Anterior cingulate cortex (tissue), 58 donors: Measurements from ENCODE around the gene CREB5.
A peak's percentile ranks its signal among the peaks of the same experiment; 100 is the strongest.

Experiments used
- DNase-seq, 58 donors: peaks; one replicate each; lab custom pipeline; 2025; lab: John Stamatoyannopoulos, UW

Gene CREB5

DNA sequence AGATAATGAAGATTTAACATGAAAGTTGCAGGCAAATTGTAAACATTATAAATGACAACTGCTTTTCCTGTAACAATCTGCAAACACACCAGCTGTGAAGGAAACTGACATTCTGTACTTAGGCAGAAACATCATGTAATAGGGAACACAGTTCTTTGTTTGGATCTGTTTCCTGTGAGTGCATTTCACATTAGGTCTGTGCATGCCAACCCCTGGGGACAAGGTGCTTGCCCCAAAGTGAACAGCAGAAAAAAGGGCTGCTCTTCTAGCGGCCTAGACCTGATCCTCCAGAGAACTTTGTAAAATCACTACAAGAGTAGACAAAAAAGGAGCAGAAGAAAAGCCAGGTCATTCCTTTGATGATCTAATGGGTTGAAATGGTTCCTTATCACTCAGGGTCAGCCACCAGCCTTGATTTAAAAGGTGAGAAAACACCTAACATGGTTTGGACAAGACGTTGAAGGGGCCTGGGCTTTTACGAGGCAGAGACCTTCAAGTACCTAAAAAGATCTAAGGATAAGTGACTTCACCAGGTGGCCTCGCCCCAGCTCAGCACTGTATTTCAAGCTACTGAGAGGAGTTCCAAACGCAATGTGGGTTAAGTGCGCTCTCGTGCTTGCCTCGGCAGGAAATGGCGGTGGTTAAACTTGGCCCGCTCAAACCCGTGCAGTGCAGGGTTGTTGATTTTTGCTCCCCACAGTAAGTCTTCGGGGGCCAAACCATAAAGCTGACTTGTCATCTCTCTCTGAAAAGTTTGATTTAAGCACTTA is 249.7 kb downstream of the CREB5 start:
- DNase-seq, result no peak

DNA sequence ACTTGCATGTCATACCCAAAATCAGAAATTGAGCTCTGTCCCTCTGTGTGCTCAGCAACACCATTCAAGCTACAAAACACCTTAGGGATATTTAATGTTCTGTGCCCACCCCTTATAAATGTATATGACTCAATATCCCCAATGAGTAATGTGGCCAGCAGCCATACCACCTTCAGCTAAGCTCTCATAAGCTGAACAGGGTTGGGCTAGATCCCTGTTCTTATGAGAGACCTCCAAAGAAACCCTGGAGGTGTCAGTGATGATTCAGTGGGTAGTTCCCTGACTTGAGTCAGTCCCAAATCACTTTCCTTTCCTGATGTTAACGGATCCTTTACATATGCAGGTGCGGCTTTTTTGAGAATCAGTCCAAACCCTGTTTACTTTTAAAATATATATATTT is 253.8 kb downstream of the CREB5 start:
- DNase-seq, result no peak

DNA sequence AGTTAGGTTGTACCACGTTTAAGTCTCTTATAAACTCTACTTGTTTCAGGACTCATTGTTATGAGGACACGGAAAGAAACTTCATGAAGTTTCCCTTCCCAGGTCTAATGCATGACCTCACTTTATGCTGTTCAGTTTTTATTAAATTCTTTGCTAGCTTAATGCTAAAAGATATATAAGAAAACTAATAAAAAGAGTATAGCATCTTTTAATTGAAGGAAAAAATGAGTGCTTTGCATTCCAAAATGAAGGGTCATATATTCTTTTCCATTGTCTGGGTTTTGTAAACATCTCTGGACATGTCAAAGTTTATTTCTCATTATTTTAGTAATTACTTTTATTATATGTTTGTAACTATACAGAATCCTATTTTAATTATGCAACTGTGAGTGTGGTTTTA is 255.8 kb downstream of the CREB5 start:
- DNase-seq, result no peak

DNA sequence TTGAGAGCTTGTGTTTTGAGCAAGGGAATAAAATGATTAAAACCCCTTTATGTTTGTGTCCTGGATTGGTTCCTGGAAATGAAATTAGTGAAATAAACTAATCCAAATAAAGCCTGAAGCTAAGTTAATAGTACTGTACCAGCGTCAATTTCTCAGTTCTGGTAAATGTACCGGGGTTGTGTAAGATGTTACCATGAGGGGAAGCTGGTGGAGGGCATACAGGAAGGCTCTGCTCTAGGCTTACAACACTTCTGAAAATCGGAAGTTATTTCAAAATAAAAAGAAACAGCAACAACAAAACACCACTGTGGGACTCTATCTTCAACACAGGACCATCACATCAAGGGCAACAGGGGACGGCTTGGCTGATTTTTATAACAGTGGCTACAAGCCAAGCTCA is 257.0 kb downstream of the CREB5 start:
- DNase-seq, result no peak

DNA sequence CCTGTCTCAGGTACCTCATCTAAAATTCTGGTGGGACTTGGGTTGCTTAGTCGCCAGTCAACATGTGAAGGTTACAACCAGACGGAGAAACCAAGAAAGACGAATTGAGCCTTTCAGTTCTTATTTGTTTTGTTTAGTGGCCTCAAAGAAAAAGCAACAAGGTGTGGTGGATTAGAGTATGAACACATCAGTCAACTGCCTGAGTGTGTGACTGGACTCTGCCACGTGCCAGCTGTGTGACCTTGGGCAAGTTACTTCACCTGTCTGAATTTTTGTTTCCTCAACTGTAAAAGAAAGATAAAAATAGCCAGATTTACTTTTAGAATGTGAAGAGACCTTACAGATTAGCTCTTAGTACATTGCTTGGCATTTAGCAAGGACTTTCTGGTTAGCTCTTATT is 259.2 kb downstream of the CREB5 start:
- no peak for DNase-seq

DNA sequence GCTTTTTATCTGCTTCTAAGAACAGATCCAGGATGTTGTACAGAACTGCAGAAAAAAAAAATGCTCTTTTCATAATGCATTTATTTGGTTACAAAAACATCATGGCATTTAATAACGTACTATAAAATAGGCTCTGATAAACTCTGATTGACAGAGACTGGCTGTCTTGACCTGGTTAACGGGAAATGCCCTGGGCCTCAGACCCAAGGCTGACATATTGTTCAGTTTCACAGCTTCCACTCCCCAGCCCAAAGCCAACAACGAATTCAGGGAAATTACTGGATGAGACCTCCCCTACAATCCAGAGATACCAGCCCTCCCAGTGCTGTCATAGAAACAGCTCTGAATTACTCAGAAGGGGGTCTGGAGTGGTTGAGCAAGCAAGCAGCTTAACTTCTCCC is 260.1 kb downstream of the CREB5 start:
- no peak for DNase-seq

DNA sequence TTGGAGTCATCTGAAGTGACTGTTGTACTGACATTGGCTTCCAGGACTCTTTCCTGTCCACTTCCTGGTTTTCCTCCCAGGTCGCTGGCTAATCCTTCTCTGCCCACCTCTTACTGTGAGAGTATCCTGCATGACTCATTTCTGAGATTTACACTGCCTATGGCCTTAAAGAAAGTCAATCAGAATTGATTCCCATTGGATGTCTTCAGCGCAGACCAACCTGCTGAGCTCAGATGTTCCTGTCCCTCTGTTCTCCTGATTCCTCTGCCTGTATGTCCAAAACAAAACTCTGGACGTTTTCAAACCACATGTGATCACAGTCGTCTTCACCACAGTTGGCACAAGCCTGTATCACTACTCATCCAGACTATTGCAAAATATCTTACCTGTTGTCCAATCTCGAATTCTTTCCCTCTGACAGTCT is 262.1 kb downstream of the CREB5 start:
- no peak for DNase-seq

DNA sequence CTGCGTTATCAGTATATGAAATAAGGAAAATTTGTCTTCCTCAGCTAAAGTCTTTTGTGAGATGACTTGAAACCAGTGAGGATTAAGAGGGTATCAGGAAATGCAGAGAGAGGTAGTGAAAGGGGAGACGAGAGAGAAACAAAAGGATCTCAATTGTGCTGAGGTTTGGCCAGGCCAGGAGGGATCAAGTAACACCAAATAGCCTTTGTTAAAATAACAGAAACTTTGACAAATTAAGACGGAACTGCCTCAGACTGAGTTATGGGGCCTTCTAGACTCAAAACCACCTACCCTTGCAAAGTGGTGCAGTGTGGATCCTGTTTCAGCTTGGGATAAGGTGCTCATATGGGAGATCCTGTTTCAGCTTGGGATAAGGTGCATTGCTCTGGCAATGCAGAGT is 263.1 kb downstream of the CREB5 start:
- DNase-seq, result no peak

DNA sequence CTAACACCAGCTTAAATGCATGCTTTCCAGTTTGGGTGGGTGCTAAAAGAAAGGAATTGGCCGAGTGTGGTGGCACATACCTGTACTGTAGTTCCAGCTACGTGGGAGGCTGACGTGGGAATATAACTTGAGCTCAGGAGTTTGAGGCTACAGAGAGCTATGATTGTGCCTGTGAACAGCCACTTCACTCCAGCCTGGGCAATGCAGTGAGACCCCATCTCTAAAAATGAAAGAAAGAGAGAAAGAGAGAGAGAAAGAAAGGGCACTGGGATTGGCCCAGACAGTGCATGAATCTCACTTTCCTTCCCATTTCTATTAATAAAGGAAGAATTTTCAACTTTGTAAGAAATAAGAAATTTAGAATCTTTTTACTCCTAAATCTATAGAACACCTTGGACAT is 265.4 kb downstream of the CREB5 start:
- no peak for DNase-seq

DNA sequence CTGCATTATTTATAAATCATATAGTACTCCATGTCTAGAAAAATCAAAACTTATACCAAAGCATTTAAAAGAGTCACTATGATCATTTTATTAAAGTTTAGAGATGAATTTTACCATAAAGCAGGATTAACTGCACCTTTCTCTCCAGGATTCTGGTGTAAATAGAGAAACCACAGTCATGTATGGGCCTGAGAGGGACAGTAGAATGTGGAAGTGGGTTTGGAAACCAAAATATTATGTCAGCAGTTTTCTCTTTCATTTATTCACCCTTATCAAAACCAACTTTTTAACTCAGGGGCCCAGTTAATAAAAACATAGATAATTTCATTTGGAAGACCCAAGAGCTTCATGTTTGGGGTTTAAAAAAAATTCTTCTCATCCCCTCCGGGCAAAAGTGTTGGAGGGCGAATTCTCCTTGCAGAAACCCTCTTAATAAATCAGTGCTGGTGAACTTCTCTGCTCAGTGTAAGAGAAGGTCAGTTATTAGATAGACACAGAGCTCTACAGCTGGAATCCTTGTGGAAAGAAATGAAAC is 266.2 kb downstream of the CREB5 start:
- DNase-seq, result no peak

DNA sequence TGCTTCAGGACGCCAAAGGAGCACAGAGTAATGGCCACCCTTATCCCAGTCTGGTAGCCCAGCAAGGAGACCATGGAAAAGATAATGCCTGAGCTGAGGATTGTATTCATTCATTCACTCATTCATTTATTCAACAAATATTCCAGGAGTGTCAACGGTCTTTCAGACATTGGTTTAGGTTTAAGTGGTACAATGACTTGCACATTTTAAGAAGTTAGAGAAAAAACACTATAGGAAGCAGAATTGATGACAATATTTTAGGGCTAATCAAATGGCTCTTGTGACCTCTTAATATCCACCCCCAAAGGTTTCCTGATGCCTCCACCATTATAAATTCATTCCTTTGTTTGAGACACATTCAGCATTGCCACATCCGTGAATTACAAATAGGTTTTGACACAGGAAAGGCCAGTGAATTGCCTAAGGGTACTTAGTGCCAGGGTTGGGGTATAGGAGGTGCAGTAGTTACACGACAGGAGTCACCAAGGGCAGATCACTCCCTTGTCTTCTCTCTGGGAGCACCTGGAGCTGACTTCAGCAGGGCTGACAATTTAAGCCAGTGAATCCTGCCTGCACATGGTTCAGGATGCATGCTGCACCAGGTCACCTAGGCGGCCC is 269.5 kb downstream of the CREB5 start:
- no peak for DNase-seq

DNA sequence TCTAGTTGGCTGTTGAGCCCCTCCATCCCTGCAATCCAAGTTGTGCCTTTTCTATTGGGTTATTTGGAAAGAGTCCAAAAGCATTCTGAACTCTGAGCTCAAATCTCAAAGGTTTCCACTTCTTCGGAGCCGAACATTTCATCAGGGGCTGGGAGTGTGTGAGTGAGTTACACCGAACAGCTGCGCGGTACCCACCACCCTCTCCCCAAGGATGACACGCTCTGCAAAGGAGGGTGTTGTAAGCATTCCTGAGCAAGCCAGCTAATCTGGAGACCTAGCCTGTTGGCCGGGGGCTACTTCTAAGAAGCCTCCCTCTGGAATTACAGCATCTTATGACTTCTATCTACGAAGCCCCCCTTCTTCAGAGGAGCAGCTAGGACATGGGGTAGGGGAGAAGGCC is 270.5 kb downstream of the CREB5 start:
- no peak for DNase-seq

DNA sequence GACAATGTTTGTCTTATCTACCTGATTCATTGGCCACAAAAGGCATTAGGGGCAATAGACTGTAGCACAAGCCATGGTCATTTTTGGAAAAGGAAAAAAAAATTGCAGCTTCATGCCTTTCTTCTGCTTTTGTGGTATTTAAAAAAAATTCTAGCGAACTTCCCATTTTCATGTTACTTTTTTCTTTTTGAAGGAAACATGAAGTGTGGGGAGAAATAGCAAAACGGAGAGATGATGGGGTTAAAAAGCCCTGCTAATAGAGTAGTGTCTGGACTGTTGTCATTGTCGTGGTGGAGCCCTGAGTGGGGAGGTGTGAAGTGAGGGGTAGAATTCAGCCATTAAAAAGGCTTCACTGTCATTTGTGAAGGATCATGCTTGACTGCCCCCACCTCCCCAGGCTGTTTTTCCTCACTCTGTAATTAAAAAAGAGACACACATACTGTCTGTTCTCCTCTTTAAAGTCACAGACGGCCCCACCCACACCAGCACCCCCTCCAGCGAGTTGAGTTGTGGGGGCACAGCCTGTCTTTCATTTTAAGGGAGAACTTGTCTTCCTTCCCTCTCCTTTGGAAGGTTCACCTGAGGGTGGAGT is 272.4 kb downstream of the CREB5 start:
- DNase-seq, result peak in 6 of 58 donors; percentile 12 to 49 (median 22)

DNA sequence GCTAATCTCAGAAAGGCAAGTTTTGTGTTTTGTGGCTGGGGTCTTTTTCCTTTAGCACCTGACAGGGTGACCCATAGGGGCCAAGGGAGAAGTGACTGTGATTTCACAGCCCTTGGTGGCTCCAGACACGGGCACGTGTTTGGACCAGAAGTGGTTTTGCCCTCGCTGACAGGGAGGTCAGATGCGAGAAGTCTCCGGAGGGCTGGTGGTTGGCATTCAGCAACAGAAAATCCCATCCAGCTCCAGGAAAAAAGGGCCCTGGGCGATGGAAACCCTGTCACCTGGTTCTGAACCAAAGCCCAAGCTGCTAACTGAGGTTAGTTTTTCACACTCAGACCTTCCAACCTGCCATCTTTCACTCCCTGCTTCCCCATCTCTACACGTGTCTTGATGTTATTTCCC is 272.9 kb downstream of the CREB5 start:
- peak in 39 of 58 donors; percentile 12 to 79 (median 58) for DNase-seq

DNA sequence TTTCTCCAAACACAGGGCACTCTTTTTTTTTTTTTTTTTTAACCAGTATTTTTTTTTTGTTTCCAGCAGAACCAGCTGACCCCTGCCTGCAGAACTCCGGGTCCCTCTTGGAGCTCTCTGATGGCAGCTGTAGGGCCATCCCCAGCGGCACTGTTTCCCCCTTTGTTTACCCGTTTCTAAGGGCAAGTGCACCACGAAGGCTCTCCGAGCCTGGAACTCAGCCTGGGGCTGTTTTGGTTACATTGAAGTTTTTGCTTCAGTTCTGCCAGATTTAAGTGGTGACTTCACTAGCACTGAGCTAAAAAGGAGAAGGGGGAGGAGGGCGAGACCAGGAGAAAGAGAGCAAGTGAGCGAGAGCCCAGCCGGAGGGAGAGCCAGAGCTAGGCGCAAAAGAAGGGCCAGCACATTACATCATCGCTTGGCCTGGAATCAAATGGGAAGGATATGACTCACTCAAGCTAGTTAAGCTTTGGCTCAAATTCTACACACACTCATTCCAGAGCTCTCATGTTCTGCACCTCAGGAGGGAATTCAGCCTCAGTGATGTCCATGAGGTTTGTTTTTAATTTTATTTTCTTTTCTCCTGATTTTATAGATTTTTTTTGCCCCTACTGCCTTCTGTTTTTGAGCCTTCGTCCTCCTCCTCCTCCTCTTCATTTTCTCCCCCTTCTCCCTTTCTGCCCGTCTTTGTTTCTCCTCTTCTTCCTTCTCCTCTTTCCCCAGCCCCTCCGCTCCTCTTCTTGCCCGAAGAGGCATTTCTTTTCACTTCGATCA is 273.5 kb downstream of the CREB5 start:
- DNase-seq, result peak; percentile 21 to 98 (median 90)

DNA sequence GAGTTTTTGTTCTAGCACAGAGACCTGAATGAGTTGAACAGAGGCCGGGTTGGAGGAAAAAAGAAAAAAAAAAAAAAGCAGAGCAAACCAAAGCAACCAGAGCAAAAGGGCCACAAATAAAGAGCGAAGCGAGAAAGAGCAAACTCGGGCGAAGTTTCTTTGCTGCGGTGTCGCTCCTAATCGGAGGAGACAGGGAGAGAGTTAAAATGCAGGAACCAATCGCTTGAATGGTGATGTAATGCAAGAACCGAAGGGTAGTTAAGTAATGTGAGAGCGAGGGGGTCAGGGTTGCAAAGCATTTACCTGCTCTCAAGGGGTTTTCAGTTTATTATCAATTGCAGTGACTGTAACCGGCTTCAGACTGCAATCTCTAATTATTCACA is 274.1 kb downstream of the CREB5 start:
- DNase-seq, result peak in 13 of 58 donors; percentile 10 to 53 (median 25)

DNA sequence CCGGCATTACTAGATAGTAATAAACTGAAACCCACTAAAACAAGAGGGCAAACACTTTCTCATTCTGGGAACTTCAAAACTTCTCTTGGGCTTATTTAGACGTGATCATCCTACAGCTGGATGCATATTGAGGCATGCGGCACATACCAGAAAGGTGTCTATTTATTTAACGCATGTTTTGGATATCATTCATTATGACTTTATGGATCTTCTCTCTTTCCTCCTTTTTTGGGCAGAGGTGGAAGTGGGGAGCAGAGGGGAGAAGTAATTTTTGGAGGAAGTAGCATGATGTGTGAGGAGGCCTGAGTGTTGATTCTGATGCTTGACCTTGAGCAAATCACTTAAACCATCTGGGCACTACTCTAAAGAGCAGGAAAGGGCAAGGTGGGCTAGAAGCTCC is 275.2 kb downstream of the CREB5 start:
- DNase-seq, result no peak

DNA sequence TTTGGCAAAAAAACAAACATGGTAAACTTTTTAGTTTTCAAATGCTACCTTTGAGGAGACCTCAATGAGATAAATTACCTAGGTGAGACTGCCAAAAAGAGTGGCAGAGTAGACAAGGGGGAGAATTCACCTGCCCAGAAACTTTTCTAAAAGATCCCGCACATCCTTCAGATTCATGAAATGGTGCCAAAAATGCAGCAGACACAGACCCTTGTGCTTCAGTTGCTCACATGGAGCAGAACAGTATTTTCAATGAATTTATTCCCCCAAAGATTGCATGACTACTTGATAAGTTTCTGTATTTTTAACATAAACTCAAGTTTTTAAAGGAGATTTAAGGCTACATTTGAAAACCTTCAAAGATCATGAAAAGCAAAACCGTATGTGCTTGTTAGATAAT is 275.9 kb downstream of the CREB5 start:
- no peak for DNase-seq

DNA sequence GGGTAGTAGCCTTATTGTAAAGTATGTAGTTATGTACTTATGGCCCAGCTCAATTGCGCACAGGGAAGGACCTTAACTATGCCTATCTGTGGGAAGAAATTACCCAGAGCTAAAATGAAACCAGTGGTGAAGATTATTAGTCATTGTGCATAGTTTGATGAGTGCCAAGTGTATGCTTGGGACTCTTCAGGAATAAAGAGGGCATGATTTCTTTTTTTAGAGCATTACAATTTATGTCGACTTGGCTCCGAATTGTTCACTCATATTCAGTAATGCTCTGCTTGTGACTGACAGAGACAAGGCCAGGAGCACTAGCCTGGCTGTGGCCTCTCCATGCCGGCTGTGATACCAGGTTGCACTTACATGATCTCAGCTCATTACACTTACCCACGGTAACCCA is 276.3 kb downstream of the CREB5 start:
- no peak for DNase-seq

DNA sequence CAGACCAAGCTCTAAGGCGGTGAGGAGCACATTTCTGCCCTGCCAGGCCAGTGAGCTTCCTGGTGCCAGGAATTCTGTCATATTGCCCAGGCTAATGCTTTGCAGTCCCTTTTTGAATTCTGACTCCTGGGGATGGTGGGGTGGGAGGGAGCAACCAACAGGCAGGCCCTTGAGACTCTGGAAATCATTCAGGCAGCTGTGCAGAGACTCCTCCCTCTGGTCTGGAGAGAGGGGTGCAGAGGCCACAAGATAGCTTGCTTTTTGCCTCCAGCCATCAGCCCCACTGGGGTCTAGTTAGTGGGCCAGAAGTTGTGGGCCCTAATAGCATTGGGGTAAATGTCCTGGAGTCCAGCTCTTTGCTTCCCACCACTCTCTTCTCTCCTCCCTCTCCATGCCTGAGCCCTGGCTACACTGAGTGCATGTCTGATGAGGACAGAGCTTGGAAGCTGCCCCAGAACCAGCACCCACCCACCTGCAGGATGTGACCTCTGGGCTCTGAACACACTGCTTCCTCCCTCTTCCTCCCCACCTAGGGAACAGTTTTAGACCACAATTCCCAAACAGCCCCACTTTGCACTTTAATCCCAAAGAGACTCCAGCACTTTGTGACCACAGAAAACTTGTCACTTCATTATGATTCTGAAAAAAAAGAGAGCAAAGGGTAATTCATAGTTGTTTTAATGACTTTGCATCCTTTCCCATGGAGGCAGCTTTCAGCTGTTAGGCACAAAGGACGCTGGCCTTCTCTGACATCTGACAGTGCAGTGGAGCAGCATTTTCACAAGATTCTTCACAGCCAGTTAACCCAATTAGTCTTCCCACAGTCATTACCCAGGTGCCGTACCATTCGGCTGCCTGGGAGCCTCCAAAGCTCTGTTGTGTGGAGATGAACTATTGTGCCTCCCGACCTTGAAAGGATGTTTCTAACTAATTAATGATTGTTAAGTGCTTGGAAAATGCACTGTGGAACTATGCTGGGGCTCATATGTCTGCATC is 283.3 kb downstream of the CREB5 start:
- DNase-seq, result peak in 1 of 58 donors; percentile 26
